Activated T-helper 17 cell treated with anti-CD3 and anti-CD28 coated beads, Interleukin-2, amount 50 U/mL, for 72 hours (primary cell): Measurements from ENCODE around the gene RBM14. TPM values are rescaled to one million over a fixed set of nuclear protein-coding genes. Genes with fewer than 3 reads are reported as not detected.

ENCODE experiments used
- ATAC-seq: fragments of 150-1000 bp; cut with Tn5 transposase; replicated peaks from 2 replicates; pipeline ENCODE4 v1.10.0; 2021; ENCODE audit warnings: mild to moderate bottlenecking, moderate library complexity
- H3K27ac Mint-ChIP-seq: one replicate; pipeline ENCODE4 v1.8.0; 2022; ENCODE audit warnings: mixed read lengths
- H3K27me3 Mint-ChIP-seq: one replicate; pipeline ENCODE4 v1.8.0; 2022; ENCODE audit warnings: mixed read lengths
- H3K36me3 Mint-ChIP-seq: one replicate; pipeline ENCODE4 v1.8.0; 2022; ENCODE audit warnings: low read depth, mild to moderate bottlenecking, mixed read lengths
- H3K4me1 Mint-ChIP-seq: one replicate; pipeline ENCODE4 v1.8.0; 2022; ENCODE audit warnings: mixed read lengths
- H3K4me3 Mint-ChIP-seq: one replicate; pipeline ENCODE4 v1.8.0; 2022; ENCODE audit warnings: mild to moderate bottlenecking, mixed read lengths
- H3K9me3 Mint-ChIP-seq: one replicate; pipeline ENCODE4 v1.8.0; 2022; ENCODE audit warnings: mixed read lengths
- total RNA-seq, 2 donors: library from RNA; stranded (reverse); gene quantifications; one replicate each; pipeline ENCODE4 v1.2.3, GENCODE V29; 2022

Gene RBM14
- total RNA-seq, 2 donors from 2014 or later = 127 to 156 TPM

- Mint-ChIP-seq H3K4me3 (no peak overlapping the region), H3K27me3 (no peaks in the 10 kb centered on the region), H3K36me3 (peaks cover 14% of the 10 kb centered on the region), H3K27ac (no peak overlapping the region), H3K4me1 (no peaks in the 10 kb centered on the region), H3K9me3 (no peaks in the 10 kb centered on the region)
- no peak for ATAC-seq
Measured at GRCh38 chr11:66609721-66610617, 6.5 kb upstream of the RBM14 start.

DNA sequence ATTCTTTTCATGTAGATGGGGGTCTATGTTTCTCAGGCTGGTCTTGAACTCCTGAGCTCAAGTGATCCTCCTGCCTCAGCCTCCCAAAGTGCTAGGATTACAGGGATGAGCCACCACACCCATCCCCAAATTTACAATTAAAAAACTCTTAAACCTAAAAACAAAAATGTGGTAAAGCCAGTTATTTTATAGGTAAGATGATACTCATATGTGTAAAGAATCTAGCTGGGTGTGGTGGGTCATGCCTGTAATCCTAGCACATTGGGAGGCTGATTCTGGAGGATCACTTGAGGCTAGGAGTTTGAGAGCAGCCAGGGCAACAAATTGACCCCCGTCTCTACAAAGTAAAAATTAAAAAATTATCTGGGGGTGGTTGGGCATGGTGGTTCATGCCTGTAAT lies 4.0 kb upstream of the RBM14 start:
- Mint-ChIP-seq H3K36me3 (peaks cover 16% of the 10 kb centered on the region), H3K4me1 (no peaks in the 10 kb centered on the region), H3K4me3 (no peak overlapping the region), H3K27me3 (no peaks in the 10 kb centered on the region), H3K9me3 (no peaks in the 10 kb centered on the region), H3K27ac (no peak overlapping the region)
- no peak for ATAC-seq

DNA sequence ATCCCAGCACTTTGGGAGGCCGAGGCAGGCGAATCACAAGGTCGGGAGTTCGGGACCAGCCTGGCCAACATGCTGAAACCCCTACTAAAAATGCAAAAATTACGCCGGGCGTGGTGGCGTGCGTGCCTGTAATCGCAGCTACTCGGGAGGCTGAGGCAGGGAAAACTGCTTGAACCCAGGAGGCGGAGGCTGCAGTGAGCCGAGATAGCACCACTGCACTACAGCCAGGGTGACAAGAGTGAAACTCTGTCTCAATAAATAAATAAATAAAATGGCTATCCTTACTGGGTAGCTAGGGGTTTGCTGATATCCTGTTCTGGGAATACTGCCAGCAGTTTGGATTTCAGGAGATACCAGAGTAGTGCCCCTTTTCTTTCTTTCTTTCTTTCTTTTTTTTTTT lies 2.4 kb upstream of the RBM14 start:
- ATAC-seq = no peak
- Mint-ChIP-seq H3K27me3 (no peaks in the 10 kb centered on the region), H3K27ac (no peak overlapping the region), H3K4me1 (peaks cover 11% of the 10 kb centered on the region), H3K36me3 (peaks cover 32% of the 10 kb centered on the region), H3K9me3 (no peaks in the 10 kb centered on the region), H3K4me3 (no peak overlapping the region)

DNA sequence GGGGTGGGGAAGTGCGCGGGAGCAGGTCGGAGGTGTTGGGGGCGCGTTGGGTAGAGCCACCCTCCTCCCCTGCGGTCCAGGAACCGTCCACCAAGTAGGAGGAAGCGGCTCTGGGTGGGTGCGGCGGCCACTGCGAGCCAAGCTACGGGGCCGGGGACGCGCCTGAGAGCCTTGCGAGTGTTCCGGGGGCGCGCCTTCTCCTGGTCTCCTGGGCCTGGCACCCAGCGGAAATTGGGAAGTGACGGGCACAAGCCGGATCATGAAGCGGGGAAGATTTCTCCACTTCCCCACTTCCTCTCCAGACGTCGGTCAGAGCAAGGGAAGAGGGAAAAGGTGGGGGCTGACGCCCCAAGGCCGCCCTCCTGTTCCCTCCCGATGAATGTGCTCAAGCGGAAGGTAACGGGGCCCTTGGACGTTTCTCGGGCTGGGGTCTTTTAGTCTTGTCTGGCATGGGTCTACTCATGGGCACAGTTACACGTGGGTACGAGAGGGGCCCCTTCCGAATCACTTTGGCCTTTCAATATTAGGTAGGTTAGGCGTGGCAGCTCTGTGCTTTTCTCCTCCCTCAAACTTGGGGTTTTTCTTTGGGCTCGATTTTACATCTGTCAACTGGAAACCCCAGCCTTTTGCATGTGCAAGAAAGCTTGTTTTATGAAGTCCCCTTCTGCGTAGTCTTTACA lies 865 bp downstream of the RBM14 start:
- H3K27me3 Mint-ChIP-seq = no peaks in the 10 kb centered on the region
- H3K36me3 Mint-ChIP-seq = peaks cover 64% of the 10 kb centered on the region
- ATAC-seq = no peak
- peak overlapping the region; percentile 96 for H3K27ac Mint-ChIP-seq
- peaks cover 17% of the 10 kb centered on the region for H3K4me1 Mint-ChIP-seq
- H3K4me3 Mint-ChIP-seq = peak overlapping the region; percentile 96
- H3K9me3 Mint-ChIP-seq = no peaks in the 10 kb centered on the region

GRCh38 chr11:66619080-66619554 lies 2.7 kb downstream of the RBM14 start:
- no peaks in the 10 kb centered on the region for H3K27me3 Mint-ChIP-seq
- ATAC-seq = peak; percentile 18

GRCh38 chr11:66624450-66624849 lies 8.0 kb downstream of the RBM14 start:
- H3K36me3 Mint-ChIP-seq = peaks cover 100% of the 10 kb centered on the region
- H3K4me3 Mint-ChIP-seq = no peak overlapping the region
- H3K27ac Mint-ChIP-seq = no peak overlapping the region
- peaks cover 37% of the 10 kb centered on the region for H3K4me1 Mint-ChIP-seq
- H3K27me3 Mint-ChIP-seq = no peaks in the 10 kb centered on the region
- no peaks in the 10 kb centered on the region for H3K9me3 Mint-ChIP-seq
- ATAC-seq = no peak

More at GRCh38 chr11:66619080-66619554, 2.7 kb downstream of the RBM14 start:
- Mint-ChIP-seq H3K9me3 (no peaks in the 10 kb centered on the region), H3K36me3 (peaks cover 82% of the 10 kb centered on the region), H3K27ac (peak overlapping the region; percentile 96), H3K4me1 (peaks cover 34% of the 10 kb centered on the region), H3K4me3 (peak overlapping the region; percentile 96)

DNA sequence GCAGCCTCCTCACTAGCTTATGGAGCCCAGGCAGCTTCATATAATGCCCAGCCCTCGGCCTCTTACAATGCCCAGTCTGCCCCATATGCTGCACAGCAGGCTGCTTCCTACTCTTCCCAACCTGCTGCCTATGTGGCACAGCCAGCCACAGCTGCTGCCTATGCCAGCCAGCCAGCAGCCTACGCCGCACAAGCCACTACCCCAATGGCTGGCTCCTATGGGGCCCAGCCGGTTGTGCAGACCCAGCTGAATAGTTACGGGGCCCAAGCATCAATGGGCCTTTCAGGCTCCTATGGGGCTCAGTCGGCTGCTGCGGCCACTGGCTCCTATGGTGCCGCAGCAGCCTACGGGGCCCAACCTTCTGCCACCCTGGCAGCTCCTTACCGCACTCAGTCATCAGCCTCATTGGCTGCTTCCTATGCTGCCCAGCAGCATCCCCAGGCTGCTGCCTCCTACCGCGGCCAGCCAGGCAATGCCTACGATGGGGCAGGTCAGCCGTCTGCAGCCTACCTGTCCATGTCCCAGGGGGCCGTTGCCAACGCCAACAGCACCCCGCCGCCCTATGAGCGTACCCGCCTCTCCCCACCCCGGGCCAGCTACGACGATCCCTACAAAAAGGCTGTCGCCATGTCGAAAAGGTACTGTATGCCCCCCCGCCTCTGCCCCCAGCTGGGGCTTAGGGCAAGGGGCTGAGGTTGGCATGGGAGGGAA lies 8.8 kb downstream of the RBM14 start:
- Mint-ChIP-seq H3K4me1 (peaks cover 37% of the 10 kb centered on the region), H3K27ac (no peak overlapping the region), H3K4me3 (no peak overlapping the region), H3K27me3 (no peaks in the 10 kb centered on the region), H3K36me3 (peaks cover 100% of the 10 kb centered on the region), H3K9me3 (no peaks in the 10 kb centered on the region)
- ATAC-seq = no peak

DNA sequence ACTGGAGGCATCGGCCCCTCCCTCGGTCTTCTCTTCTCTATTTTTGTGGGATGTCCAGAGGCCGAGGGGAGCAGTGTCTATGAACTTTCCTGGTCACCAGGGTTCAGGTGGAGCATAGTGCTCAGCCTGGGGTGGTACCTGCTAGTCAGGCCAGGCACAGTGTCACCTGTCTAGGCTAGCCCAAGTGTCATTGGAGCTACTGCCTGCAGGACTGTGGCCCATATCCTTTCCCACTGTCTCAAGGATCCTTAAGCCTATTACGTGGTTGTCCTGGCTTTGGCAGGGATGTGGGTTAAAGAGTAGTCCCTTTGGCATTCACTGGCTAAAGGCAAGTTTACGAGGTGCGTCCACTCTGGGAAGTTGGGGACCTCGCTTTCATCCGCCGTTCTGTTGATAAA lies 9.3 kb downstream of the RBM14 start:
- no peak for ATAC-seq
- no peak overlapping the region for H3K4me3 Mint-ChIP-seq
- peaks cover 37% of the 10 kb centered on the region for H3K4me1 Mint-ChIP-seq
- no peaks in the 10 kb centered on the region for H3K27me3 Mint-ChIP-seq
- peaks cover 99% of the 10 kb centered on the region for H3K36me3 Mint-ChIP-seq
- no peak overlapping the region for H3K27ac Mint-ChIP-seq
- H3K9me3 Mint-ChIP-seq = no peaks in the 10 kb centered on the region

DNA sequence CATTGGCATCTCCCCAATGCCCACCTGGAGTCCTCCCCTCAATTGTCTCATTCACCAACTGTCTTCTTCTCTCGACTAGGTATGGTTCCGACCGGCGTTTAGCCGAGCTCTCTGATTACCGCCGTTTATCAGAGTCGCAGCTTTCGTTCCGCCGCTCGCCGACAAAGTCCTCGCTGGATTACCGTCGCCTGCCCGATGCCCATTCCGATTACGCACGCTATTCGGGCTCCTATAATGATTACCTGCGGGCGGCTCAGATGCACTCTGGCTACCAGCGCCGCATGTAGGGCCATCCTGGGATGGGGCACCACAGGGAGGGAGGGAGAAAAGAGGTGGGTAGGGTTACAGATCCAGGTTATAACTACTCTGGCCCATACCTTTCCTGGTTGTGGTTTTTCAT lies 10.0 kb downstream of the RBM14 start:
- Mint-ChIP-seq H3K36me3 (peaks cover 98% of the 10 kb centered on the region), H3K27me3 (no peaks in the 10 kb centered on the region), H3K4me1 (peaks cover 37% of the 10 kb centered on the region), H3K27ac (no peak overlapping the region), H3K9me3 (no peaks in the 10 kb centered on the region), H3K4me3 (no peak overlapping the region)
- ATAC-seq = no peak

GRCh38 chr11:66626926-66627325 lies 10.5 kb downstream of the RBM14 start:
- H3K27me3 Mint-ChIP-seq = no peaks in the 10 kb centered on the region
- no peak overlapping the region for H3K27ac Mint-ChIP-seq
- no peak overlapping the region for H3K4me3 Mint-ChIP-seq
- peaks cover 98% of the 10 kb centered on the region for H3K36me3 Mint-ChIP-seq
- peaks cover 38% of the 10 kb centered on the region for H3K4me1 Mint-ChIP-seq
- ATAC-seq = no peak
- no peaks in the 10 kb centered on the region for H3K9me3 Mint-ChIP-seq

GRCh38 chr11:66628061-66628603 lies 11.7 kb downstream of the RBM14 start:
- peaks cover 98% of the 10 kb centered on the region for H3K36me3 Mint-ChIP-seq
- no peaks in the 10 kb centered on the region for H3K9me3 Mint-ChIP-seq
- no peak overlapping the region for H3K4me3 Mint-ChIP-seq
- no peak overlapping the region for H3K27ac Mint-ChIP-seq
- no peaks in the 10 kb centered on the region for H3K27me3 Mint-ChIP-seq
- H3K4me1 Mint-ChIP-seq = peaks cover 34% of the 10 kb centered on the region
- ATAC-seq = no peak

- H3K9me3 Mint-ChIP-seq = no peaks in the 10 kb centered on the region
- peak overlapping the region; percentile 62 for H3K27ac Mint-ChIP-seq
- peaks cover 25% of the 10 kb centered on the region for H3K4me1 Mint-ChIP-seq
- H3K27me3 Mint-ChIP-seq = no peaks in the 10 kb centered on the region
- no peak for ATAC-seq
- no peak overlapping the region for H3K4me3 Mint-ChIP-seq
- H3K36me3 Mint-ChIP-seq = peaks cover 97% of the 10 kb centered on the region
Measured at GRCh38 chr11:66629356-66629755, 12.9 kb downstream of the RBM14 start.

GRCh38 chr11:66631883-66632282 lies 15.5 kb downstream of the RBM14 start:
- H3K9me3 Mint-ChIP-seq = no peaks in the 10 kb centered on the region
- H3K27me3 Mint-ChIP-seq = no peaks in the 10 kb centered on the region
- H3K4me3 Mint-ChIP-seq = no peak overlapping the region
- ATAC-seq = no peak
- peaks cover 86% of the 10 kb centered on the region for H3K36me3 Mint-ChIP-seq
- peak overlapping the region; percentile 53 for H3K27ac Mint-ChIP-seq
- peaks cover 30% of the 10 kb centered on the region for H3K4me1 Mint-ChIP-seq

DNA sequence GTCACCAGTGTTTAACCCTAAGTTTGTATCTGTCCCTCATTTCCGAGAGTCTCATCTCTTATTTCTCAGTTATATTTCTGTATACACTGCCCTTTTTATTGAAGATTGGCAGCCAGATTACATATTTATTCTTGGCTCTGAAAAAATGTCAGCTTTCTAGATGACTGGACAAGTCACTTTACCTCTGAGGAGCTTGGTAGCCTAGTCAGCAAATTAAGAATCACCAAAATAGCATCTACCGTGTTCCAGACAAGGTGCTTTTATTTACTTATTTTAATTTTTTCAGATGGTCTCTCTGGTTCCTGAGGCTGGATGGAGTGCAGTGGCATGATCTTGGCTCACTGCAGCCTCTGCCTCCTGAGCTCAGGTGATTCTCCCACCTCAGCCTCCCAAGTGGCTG lies 16.5 kb downstream of the RBM14 start:
- peaks cover 78% of the 10 kb centered on the region for H3K36me3 Mint-ChIP-seq
- no peak overlapping the region for H3K27ac Mint-ChIP-seq
- H3K9me3 Mint-ChIP-seq = no peaks in the 10 kb centered on the region
- no peak for ATAC-seq
- peaks cover 33% of the 10 kb centered on the region for H3K4me1 Mint-ChIP-seq
- no peak overlapping the region for H3K4me3 Mint-ChIP-seq
- H3K27me3 Mint-ChIP-seq = no peaks in the 10 kb centered on the region
